Measurements from ENCODE around the gene TDRD10.

Gene TDRD10

DNA sequence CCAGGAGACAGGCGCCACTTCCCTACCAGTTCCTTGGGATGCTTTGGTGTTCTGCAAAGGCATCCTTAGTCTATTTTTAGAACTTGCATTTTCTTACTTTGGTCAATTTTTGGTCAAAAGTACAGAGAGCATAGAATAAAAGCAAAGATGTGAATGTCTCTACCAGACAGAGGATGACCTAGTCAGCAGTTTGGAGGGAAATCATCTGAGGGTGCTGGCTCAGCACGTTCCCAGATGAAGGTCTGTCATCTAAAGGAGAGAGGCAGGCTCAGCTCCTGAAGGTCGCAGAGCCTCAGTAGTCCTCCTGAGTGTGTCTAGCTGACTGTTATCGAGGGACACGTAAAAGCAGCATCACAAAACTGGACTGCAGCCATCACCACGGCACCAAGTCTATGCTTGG, 80.9 kb downstream of the TDRD10 start:
- no peak for DNase-seq

- no peak for DNase-seq
These were observed 81.8 kb downstream of the TDRD10 start for GRCh38 chr1:154583773-154584172.

GRCh38 chr1:154584267-154584994, 82.4 kb downstream of the TDRD10 start:
- no peak for DNase-seq

DNA sequence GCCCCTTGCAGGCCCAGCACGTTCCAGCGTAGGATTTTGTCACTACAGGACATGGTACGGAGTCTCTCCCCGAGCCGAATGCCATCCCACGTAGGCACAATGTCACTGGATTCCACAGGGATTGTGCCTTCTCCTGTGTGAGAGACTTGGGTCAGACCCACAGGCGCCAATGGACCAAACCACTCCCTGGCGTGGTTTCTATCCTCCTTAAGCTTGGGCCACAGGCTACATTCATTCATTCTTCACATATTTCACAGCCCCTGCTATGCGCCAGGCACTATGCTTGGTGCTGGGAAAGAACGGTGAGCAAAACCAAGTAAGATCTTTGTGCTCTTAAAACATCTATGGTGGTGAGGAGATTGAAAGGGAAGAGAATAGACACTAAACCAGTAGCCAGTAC, 84.2 kb downstream of the TDRD10 start:
- no peak for DNase-seq

DNA sequence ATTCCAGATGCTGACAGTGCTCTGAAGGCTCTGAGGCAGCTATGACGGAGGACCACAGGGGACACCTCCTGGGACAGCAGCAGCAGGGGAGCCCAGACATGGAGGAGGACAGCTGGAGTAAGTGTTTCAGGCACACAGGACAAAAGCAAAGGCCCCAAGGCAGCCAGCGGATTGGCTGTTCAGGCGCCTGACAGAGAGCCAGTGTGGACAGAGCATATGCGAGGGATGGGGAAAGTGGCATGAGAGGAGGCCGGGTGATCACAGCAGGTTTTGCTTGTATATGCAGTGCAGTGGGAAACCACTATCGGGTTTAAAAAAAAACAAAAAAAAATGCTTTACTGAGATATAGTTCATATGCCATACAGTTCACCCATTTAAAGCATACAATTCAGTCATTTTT, 84.6 kb downstream of the TDRD10 start:
- no peak for DNase-seq

GRCh38 chr1:154589780-154590179, 87.8 kb downstream of the TDRD10 start:
- no peak for DNase-seq

- no peak for DNase-seq
These were observed 88.7 kb downstream of the TDRD10 start for GRCh38 chr1:154590756-154591155.

GRCh38 chr1:154591206-154591605, 89.2 kb downstream of the TDRD10 start:
- no peak for DNase-seq

- no peak for DNase-seq
These were observed 91.4 kb downstream of the TDRD10 start for GRCh38 chr1:154593390-154593789.

GRCh38 chr1:154594811-154595210, 92.8 kb downstream of the TDRD10 start:
- DNase-seq: no peak

DNA sequence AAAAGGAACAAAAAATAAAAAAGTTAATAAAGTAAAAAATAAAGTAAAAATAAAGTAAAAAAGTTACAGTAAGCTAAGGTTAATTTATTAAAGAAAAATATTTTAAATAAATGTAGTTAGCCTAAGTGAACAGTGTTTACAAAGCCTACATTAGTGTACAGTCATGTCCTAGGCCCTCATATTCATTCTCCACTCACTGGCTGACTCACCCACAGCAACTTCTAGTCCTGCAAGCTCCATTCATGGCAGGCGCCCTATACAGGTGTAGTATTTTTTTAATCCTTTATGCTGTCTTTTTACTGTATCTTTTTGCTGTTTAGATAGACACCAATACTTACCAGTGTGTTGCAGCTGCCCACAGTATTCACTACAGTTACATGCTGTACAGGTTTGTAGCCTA, 93.6 kb downstream of the TDRD10 start:
- DNase-seq: no peak
